Measurements from ENCODE around the gene EXTL1. TPM values are rescaled to one million over a fixed set of nuclear protein-coding genes. Genes with fewer than 3 reads are reported as not detected.

The EXTL1 gene
- total and polyA plus RNA-seq, 2 of the 4 experiments (the other 2 are of a cell fraction): 0.90 to 5.2 TPM

DNA sequence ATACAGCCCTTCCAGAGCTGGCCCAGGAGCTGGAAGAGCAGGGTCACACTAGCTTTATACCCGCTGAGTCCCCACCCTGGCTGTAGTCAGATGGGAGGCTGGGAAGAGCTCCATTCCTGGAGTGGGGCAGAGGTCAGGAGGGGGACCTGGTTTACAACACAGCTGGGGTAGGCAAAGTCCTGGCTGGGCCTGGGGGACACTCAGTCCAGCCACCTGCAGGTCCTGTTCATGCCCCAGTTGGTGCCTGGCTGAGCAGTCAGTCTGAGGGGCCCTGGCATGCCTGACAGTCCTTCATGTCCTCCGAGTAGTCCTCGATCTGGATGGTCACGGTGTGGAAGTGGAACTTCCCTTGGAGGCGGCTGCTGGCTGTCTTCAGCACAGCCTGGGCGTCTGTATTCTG lies 17.3 kb downstream of the EXTL1 start:
- H3K79me1 ChIP-seq (ENCODE audit: low read depth in 1 of 2, low read length in 2 of 2): no peaks in the 10 kb centered on the region
- no peak overlapping the region for H2AK5ac ChIP-seq (ENCODE audit: low read depth, low read length)
- TF ChIP-seq BHLHE40 (IDR thresholded peaks at IDR 0.05; ENCODE audit: low read depth, low read length) (no peak), MAZ (IDR thresholded peaks at IDR 0.05; ENCODE audit: borderline replicate concordance, low read depth, low read length) (no peak), MXI1 (IDR thresholded peaks at IDR 0.05; ENCODE audit: borderline replicate concordance, low read depth, low read length) (no peak), POLR2A (IDR thresholded peaks at IDR 0.05; ENCODE audit: low read depth, low read length) (no peak), MAFK (IDR thresholded peaks at IDR 0.05; ENCODE audit: low read depth, low read length) (no peak), CHD1 (IDR thresholded peaks at IDR 0.05; ENCODE audit: low read depth, low read length) (no peak), NFE2L2 (IDR thresholded peaks at IDR 0.05; ENCODE audit: low read depth, low read length) (no peak), RAD21 (IDR thresholded peaks at IDR 0.05; ENCODE audit: low read length) (no peak), SMC3 (IDR thresholded peaks at IDR 0.05; ENCODE audit: low read depth, low read length) (no peak), FOS (IDR thresholded peaks at IDR 0.05; ENCODE audit: low read depth, low read length) (no peak), RFX5 (IDR thresholded peaks at IDR 0.05; ENCODE audit: low read depth, low read length) (no peak), CEBPB (IDR thresholded peaks at IDR 0.05; ENCODE audit: low read depth, low read length) (no peak), RCOR1 (IDR thresholded peaks at IDR 0.05; ENCODE audit: insufficient replicate concordance, low read length) (no peak)
- TF ChIP-seq, protein P1, sequence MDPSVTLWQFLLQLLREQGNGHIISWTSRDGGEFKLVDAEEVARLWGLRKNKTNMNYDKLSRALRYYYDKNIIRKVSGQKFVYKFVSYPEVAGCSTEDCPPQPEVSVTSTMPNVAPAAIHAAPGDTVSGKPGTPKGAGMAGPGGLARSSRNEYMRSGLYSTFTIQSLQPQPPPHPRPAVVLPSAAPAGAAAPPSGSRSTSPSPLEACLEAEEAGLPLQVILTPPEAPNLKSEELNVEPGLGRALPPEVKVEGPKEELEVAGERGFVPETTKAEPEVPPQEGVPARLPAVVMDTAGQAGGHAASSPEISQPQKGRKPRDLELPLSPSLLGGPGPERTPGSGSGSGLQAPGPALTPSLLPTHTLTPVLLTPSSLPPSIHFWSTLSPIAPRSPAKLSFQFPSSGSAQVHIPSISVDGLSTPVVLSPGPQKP (IDR thresholded peaks at IDR 0.05; ENCODE audit: borderline replicate concordance, low read depth, low read length): no peak
- TF ChIP-seq, protein P2, sequence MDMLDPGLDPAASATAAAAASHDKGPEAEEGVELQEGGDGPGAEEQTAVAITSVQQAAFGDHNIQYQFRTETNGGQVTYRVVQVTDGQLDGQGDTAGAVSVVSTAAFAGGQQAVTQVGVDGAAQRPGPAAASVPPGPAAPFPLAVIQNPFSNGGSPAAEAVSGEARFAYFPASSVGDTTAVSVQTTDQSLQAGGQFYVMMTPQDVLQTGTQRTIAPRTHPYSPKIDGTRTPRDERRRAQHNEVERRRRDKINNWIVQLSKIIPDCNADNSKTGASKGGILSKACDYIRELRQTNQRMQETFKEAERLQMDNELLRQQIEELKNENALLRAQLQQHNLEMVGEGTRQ (IDR thresholded peaks at IDR 0.05; ENCODE audit: low read depth, low read length): no peak
- ChIA-PET CTCF (no interaction called here), POLR2A (ENCODE audit: unreplicated experiment) (no interaction called here)
- H3K4me2 ChIP-seq (ENCODE audit: low read depth, low read length): no peak overlapping the region
- in situ Hi-C loops (cut with MboI; ENCODE audit: low sequenced_read_pairs): no loop called here
- no peak overlapping the region for H2AK9ac ChIP-seq (replicated peaks; ENCODE audit: low read depth, low read length, poor library complexity)
- 0 out of 2 replicates have a peak, but pooled peaks cover 3% of the 10 kb centered on the region for H3K9me1 ChIP-seq (ENCODE audit: insufficient read depth, low read length)
- H3K9me3 ChIP-seq (ENCODE audit: control insufficient read depth, insufficient read depth, low read length): no peaks in the 10 kb centered on the region
- WGBS, 2 experiments (ENCODE audit: extremely low coverage in 2 of 2, insufficient read length in 1 of 2): 60% methylated on average over 1 of the region's 6 CpGs; no CpG with 5 or more reads in 1 of the 2 experiments
- H3K14ac ChIP-seq (replicated peaks; ENCODE audit: low read depth, low read length): no peak overlapping the region
- no peak overlapping the region for H4K91ac ChIP-seq (ENCODE audit: insufficient read depth, low read depth, low read length)
- H2AFZ ChIP-seq (replicated peaks; ENCODE audit: low read length, poor library complexity): no peak overlapping the region
- no peak overlapping the region for H2BK15ac ChIP-seq (ENCODE audit: low read depth, low read length)
- H3K36me3 ChIP-seq (ENCODE audit: control insufficient read depth, insufficient read depth, low read length): no peaks in the 10 kb centered on the region
- peaks cover 41% of the 10 kb centered on the region for H3K27me3 ChIP-seq (ENCODE audit: control insufficient read depth, insufficient read depth, low read length)
- no peak overlapping the region for H2BK120ac ChIP-seq (ENCODE audit: low read depth, low read length)
- no peak overlapping the region for H3K23ac ChIP-seq (ENCODE audit: low read depth, low read length)
- H4K8ac ChIP-seq (ENCODE audit: low read depth in 2 of 2, low read length in 2 of 2): no peak overlapping the region
- no peak overlapping the region for H4K5ac ChIP-seq (ENCODE audit: low read depth, low read length)
- intact Hi-C loops (cut with micrococcal nuclease): loop anchor here (5.0 kb wide), 1 partner anchor 238 kb away; no protein-coding TSS in a partner anchor
- ATAC-seq (ENCODE audit: low read depth) (no peak), DNase-seq (no peak)
- H3K18ac ChIP-seq (ENCODE audit: low read depth, low read length): no peak overlapping the region
- no peak overlapping the region for H3K4ac ChIP-seq (ENCODE audit: low read depth, low read length)
- H3K27ac ChIP-seq (ENCODE audit: insufficient read depth, low read length): no peak overlapping the region
- no peaks in the 10 kb centered on the region for H4K20me1 ChIP-seq (ENCODE audit: insufficient read depth, low read length)
- no peak overlapping the region for H2BK5ac ChIP-seq (ENCODE audit: low read depth, low read length, poor library complexity, severe bottlenecking)
- H2BK20ac ChIP-seq (ENCODE audit: low read depth, low read length): no peak overlapping the region
- H3K9ac ChIP-seq (ENCODE audit: low read depth, low read length): no peak overlapping the region
- dilution Hi-C loops (cut with HindIII; ENCODE audit: low sequenced_read_pairs, unreplicated experiment): no loop called here
- peaks cover 6% of the 10 kb centered on the region for H3K4me1 ChIP-seq (ENCODE audit: control insufficient read depth, insufficient read depth, low read length)
- H3K56ac ChIP-seq (ENCODE audit: extremely low read depth, insufficient read depth, low read length): no peak overlapping the region
- no TSS peak for BruUV-seq (replicated peaks)
- no peak overlapping the region for H3K4me3 ChIP-seq (ENCODE audit: insufficient read depth, low read depth, low read length)

All from IMR-90 (cell line).